ENCODE measurements around the gene MPZL1.

GRCh38 chr1:167782946-167783345, 61.2 kb downstream of the MPZL1 start:
- TF ChIP-seq REST (IDR thresholded peaks at IDR 0.05; ENCODE audit: low read depth) (no peak), CTCF (IDR thresholded peaks at IDR 0.05 in 2 of 3, conservative IDR thresholded peaks at IDR 0.05 in 1 of 3; ENCODE audit: borderline replicate concordance in 1 of 3, insufficient read depth in 1 of 3, low read depth in 2 of 3, low read length in 2 of 3) (no peak), POLR2A (IDR thresholded peaks at IDR 0.05; ENCODE audit: borderline replicate concordance, extremely low read depth, insufficient read depth, insufficient read length) (no peak), TCF7L2 (IDR thresholded peaks at IDR 0.05; ENCODE audit: borderline replicate concordance, extremely low read depth, insufficient read depth, insufficient read length) (no peak), MAX (IDR thresholded peaks at IDR 0.05) (no peak), SP1 (IDR thresholded peaks at IDR 0.05; ENCODE audit: low read depth) (no peak), POLR2AphosphoS5 (IDR thresholded peaks at IDR 0.05; ENCODE audit: low read depth, low read length) (no peak), EZH2 (IDR thresholded peaks at IDR 0.05) (no peak), CEBPB (IDR thresholded peaks at IDR 0.05; ENCODE audit: low read depth) (no peak)
